Measurements from ENCODE around the gene CNNM1. TPM values are rescaled to one million over a fixed set of nuclear protein-coding genes. Genes with fewer than 3 reads are reported as not detected.

The CNNM1 gene
- 0.04 TPM for total RNA-seq
- polyA plus RNA-seq (ENCODE audit: insufficient read depth in 1 of 8, insufficient read length in 8 of 8, low replicate concordance in 1 of 8) = under 1 TPM in 5 of 8 donors, not detected in 3; 0.03 to 0.09 (median 0.06) TPM
- long read RNA-seq, donor 1 = 0 reads
- long read RNA-seq, donor 2 = 0 reads
- long read RNA-seq, donor 3 = 0 reads
- long read RNA-seq, donor 4 = 0 reads
- long read RNA-seq, donor 5 = 0 reads
- long read RNA-seq, donor 6 = 0 reads
- long read RNA-seq, donor 7 = 0 reads
- long read RNA-seq, donor 8 = 0 reads
- long read RNA-seq, donor 9 = 0 reads
- long read RNA-seq, donor 10 = 0 reads
- long read RNA-seq, donor 11 = 0 reads

DNA sequence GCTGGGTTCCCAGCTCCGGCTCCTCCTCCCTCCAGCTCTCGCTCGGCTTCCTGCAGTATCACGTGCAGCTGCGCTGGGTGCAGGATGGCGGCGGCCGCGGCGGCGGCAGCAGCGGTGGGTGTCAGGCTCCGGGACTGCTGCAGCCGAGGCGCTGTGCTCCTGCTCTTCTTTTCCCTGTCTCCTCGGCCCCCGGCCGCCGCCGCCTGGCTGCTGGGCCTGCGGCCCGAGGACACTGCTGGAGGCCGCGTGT lies at the start of gene CNNM1:
TSS of gene CNNM1 (plus strand) at position 53 of the 250 bp plus-strand sequence. CDS start at position 85, 32 bp downstream.
- H3K4me3 ChIP-seq (ENCODE audit: low read length) = peak within 1 kb of the TSS; percentile 22
- H3K27ac ChIP-seq (ENCODE audit: low read length) = no peak within 1 kb of the TSS
- no peaks in the 10 kb centered on the region for H3K36me3 ChIP-seq (ENCODE audit: control insufficient read depth, insufficient read depth, low read length)
- WGBS (ENCODE audit: insufficient coverage) = under 1% methylated on average over 24 of the region's 24 CpGs
- peaks cover 7% of the 10 kb centered on the region for H3K4me1 ChIP-seq (ENCODE audit: control insufficient read depth, insufficient read depth, low read length)
- H3K27me3 ChIP-seq (ENCODE audit: control insufficient read depth, insufficient read depth, low read length) = peaks cover 45% of the 10 kb centered on the region
- no peak for DNase-seq
- no peaks in the 10 kb centered on the region for H3K9me3 ChIP-seq (replicated peaks; ENCODE audit: control insufficient read depth, low read depth, low read length)

DNA sequence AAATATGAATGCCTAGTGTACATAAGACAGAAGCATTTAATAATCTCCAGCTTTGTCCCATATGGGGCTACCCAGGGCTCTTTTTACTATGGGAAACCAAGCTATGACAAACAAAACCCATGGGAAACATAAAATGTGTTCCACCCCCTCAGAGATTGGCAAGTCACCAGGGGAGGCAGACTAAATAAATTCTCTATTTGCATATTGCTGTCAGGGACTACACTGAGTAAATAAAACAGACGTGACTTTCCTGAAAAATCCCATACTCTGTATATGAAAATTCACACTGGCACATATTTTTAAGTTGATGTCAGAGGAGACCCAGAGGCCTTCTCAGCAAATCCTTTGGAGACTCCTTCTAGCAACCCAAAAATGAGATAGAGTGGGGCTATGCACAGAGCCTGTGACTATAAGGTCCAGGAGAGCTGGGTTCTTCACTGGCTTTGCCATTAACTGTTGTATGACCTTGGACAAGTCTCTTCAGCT lies 49.5 kb upstream of the CNNM1 start:
- no CpG with 5 or more reads among the region's 1 CpG for WGBS (ENCODE audit: insufficient coverage)
- Histone ChIP-seq H3K27ac (ENCODE audit: low read length) (peak overlapping the region; percentile 3), H3K36me3 (ENCODE audit: control insufficient read depth, insufficient read depth, low read length) (no peaks in the 10 kb centered on the region), H3K4me1 (ENCODE audit: control insufficient read depth, insufficient read depth, low read length) (no peaks in the 10 kb centered on the region), H3K9me3 (replicated peaks; ENCODE audit: control insufficient read depth, low read depth, low read length) (no peaks in the 10 kb centered on the region), H3K4me3 (ENCODE audit: low read length) (no peak overlapping the region), H3K27me3 (ENCODE audit: control insufficient read depth, insufficient read depth, low read length) (no peaks in the 10 kb centered on the region)
- DNase-seq = peak; percentile 55

DNA sequence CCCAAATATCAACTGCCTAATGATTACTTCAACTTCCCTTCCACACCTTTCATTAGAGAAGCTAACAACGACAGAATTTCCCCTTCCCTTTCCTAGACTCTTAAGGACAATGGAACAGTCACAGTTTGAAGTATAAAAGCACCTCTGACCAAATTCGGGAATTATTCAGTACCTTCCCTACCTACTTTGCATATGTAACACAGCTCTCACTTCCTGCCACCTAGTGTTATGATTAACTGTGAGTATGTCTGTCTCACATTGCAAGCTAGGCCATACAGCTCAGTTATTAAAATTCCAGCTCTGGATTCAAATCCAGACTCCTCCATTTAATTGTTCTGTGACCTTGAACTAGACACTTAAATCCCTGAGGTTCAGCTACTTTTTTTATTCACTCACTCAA lies 48.7 kb upstream of the CNNM1 start:
- no peak overlapping the region for H3K4me3 ChIP-seq (ENCODE audit: low read length)
- H3K36me3 ChIP-seq (ENCODE audit: control insufficient read depth, insufficient read depth, low read length) = no peaks in the 10 kb centered on the region
- 60% methylated on average over 1 of the region's 2 CpGs for WGBS (ENCODE audit: insufficient coverage)
- H3K27ac ChIP-seq (ENCODE audit: low read length) = no peak overlapping the region
- H3K27me3 ChIP-seq (ENCODE audit: control insufficient read depth, insufficient read depth, low read length) = no peaks in the 10 kb centered on the region
- H3K4me1 ChIP-seq (ENCODE audit: control insufficient read depth, insufficient read depth, low read length) = no peaks in the 10 kb centered on the region
- no peaks in the 10 kb centered on the region for H3K9me3 ChIP-seq (replicated peaks; ENCODE audit: control insufficient read depth, low read depth, low read length)
- DNase-seq = no peak

DNA sequence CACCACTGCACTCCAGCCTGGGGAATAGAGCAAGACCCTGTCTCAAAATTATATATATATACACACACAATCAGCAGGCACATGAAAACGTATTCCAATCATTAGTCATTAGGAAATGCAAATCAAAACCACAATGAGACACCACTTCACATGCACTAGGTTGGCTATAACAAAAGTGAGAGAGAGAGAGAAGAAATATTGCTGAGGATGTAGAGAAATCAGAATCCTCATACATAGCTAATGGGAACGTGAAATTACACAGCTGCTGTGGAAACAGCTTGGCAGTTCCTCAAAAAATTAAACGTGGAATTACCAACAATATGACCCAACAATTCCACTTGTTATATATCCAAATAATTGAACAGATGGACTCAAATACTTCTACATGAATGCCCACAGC lies 43.3 kb upstream of the CNNM1 start:
- whole genome bisulfite sequencing (ENCODE audit: insufficient coverage) = 20% methylated on average over 1 of the region's 3 CpGs

DNA sequence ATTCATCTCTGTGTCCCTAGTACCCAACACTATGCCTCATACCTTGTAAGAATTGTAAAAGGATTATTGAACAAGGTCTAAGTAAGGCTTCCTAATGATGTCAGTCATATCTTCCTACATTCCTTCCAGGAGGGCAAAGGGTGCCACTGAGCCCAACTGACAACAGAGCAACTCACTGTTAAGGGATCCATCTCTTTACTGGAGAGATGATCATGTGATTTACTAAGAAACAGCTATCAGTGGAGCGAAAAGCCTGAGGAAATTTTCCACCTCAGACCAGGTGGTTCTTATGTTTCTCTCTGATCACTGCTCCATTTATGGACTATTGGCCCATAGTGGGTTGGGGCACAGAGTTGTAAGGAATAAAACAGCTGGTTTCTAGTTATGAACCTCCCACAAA lies 38.9 kb upstream of the CNNM1 start:
- no peaks in the 10 kb centered on the region for H3K4me1 ChIP-seq (ENCODE audit: control insufficient read depth, insufficient read depth, low read length)
- no peak overlapping the region for H3K27ac ChIP-seq (ENCODE audit: low read length)
- H3K36me3 ChIP-seq (ENCODE audit: control insufficient read depth, insufficient read depth, low read length) = no peaks in the 10 kb centered on the region
- no peaks in the 10 kb centered on the region for H3K27me3 ChIP-seq (ENCODE audit: control insufficient read depth, insufficient read depth, low read length)
- no peaks in the 10 kb centered on the region for H3K9me3 ChIP-seq (replicated peaks; ENCODE audit: control insufficient read depth, low read depth, low read length)
- no CpG with 5 or more reads among the region's 1 CpG for WGBS (ENCODE audit: insufficient coverage)
- no peak for DNase-seq
- no peak overlapping the region for H3K4me3 ChIP-seq (ENCODE audit: low read length)

More for the DNA sequence above, 43.3 kb upstream of the CNNM1 start:
- Histone ChIP-seq H3K9me3 (replicated peaks; ENCODE audit: control insufficient read depth, low read depth, low read length) (no peaks in the 10 kb centered on the region), H3K27ac (ENCODE audit: low read length) (no peak overlapping the region), H3K36me3 (ENCODE audit: control insufficient read depth, insufficient read depth, low read length) (no peaks in the 10 kb centered on the region), H3K4me1 (ENCODE audit: control insufficient read depth, insufficient read depth, low read length) (no peaks in the 10 kb centered on the region), H3K27me3 (ENCODE audit: control insufficient read depth, insufficient read depth, low read length) (no peaks in the 10 kb centered on the region), H3K4me3 (ENCODE audit: low read length) (no peak overlapping the region)
- DNase-seq = no peak

DNA sequence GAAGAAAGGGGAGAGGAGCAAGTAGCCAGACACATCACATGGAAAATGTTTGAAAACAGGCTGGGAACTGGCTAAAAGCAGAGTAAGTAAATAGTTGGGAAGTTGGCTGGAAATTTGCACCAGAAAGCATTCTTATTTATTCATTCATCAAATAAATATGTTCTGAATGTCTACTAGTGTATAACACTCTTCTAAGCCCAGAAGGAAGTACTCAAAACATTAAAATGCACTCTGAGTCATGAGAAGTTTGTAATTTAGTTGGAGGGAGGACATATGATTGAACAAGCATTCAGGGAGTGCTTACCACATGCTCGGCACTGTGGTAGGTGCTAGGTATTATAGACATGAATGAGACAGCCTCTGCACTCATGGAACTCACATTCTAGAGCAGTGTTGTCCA lies 37.0 kb upstream of the CNNM1 start:
- no peaks in the 10 kb centered on the region for H3K4me1 ChIP-seq (ENCODE audit: control insufficient read depth, insufficient read depth, low read length)
- no CpG with 5 or more reads among the region's 1 CpG for WGBS (ENCODE audit: insufficient coverage)
- H3K27me3 ChIP-seq (ENCODE audit: control insufficient read depth, insufficient read depth, low read length) = no peaks in the 10 kb centered on the region
- no peak overlapping the region for H3K27ac ChIP-seq (ENCODE audit: low read length)
- DNase-seq = peak; percentile 83
- H3K9me3 ChIP-seq (replicated peaks; ENCODE audit: control insufficient read depth, low read depth, low read length) = no peaks in the 10 kb centered on the region
- H3K36me3 ChIP-seq (ENCODE audit: control insufficient read depth, insufficient read depth, low read length) = no peaks in the 10 kb centered on the region
- H3K4me3 ChIP-seq (ENCODE audit: low read length) = no peak overlapping the region

DNA sequence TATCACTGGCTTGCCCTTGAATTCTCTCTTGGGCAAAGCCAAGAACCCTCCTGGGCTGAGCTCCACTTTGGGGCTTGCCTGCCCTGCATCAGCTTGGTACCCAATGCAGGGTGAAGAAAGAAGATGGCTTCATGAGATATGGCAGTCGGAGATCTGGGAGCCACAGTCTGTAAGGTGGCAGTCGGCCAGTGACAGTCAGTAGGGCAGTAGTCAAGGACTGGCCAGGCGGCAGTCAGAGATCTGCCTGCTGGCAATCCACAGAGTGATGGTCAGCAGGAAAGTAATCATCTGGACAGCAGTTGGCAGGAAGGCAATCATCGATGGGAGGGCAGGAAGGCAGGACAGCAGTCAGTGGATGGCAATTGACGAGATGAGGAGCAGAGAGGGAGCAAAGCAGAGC lies 32.6 kb upstream of the CNNM1 start:
- no peak for DNase-seq
- H3K9me3 ChIP-seq (replicated peaks; ENCODE audit: control insufficient read depth, low read depth, low read length) = no peaks in the 10 kb centered on the region
- 69% methylated on average over 4 of the region's 5 CpGs for WGBS (ENCODE audit: insufficient coverage)
- no peaks in the 10 kb centered on the region for H3K36me3 ChIP-seq (ENCODE audit: control insufficient read depth, insufficient read depth, low read length)
- no peak overlapping the region for H3K27ac ChIP-seq (ENCODE audit: low read length)
- no peak overlapping the region for H3K4me3 ChIP-seq (ENCODE audit: low read length)
- no peaks in the 10 kb centered on the region for H3K27me3 ChIP-seq (ENCODE audit: control insufficient read depth, insufficient read depth, low read length)
- no peaks in the 10 kb centered on the region for H3K4me1 ChIP-seq (ENCODE audit: control insufficient read depth, insufficient read depth, low read length)

DNA sequence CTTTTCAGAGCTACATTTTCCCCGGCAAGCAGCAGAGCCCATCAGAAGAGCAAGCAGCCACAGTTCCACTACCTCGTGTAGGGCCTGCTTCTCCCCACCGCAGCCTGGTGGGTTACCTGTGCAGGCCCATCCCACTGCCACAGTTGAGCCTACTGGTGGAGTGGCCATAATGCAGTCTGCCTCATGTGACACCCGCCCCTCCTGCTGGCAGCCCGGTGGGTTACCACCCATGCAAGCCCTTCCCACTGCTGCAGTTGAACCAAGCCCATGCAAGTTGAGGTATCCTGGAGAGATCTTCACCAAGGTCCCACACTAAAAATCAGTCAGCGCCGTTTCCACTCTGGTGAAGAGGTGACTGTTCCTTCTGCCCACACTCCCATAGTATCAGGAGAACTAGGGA lies 32.1 kb upstream of the CNNM1 start:
- Histone ChIP-seq H3K36me3 (ENCODE audit: control insufficient read depth, insufficient read depth, low read length) (no peaks in the 10 kb centered on the region), H3K4me1 (ENCODE audit: control insufficient read depth, insufficient read depth, low read length) (no peaks in the 10 kb centered on the region)
- WGBS (ENCODE audit: insufficient coverage) = 86% methylated on average over 5 of the region's 7 CpGs

DNA sequence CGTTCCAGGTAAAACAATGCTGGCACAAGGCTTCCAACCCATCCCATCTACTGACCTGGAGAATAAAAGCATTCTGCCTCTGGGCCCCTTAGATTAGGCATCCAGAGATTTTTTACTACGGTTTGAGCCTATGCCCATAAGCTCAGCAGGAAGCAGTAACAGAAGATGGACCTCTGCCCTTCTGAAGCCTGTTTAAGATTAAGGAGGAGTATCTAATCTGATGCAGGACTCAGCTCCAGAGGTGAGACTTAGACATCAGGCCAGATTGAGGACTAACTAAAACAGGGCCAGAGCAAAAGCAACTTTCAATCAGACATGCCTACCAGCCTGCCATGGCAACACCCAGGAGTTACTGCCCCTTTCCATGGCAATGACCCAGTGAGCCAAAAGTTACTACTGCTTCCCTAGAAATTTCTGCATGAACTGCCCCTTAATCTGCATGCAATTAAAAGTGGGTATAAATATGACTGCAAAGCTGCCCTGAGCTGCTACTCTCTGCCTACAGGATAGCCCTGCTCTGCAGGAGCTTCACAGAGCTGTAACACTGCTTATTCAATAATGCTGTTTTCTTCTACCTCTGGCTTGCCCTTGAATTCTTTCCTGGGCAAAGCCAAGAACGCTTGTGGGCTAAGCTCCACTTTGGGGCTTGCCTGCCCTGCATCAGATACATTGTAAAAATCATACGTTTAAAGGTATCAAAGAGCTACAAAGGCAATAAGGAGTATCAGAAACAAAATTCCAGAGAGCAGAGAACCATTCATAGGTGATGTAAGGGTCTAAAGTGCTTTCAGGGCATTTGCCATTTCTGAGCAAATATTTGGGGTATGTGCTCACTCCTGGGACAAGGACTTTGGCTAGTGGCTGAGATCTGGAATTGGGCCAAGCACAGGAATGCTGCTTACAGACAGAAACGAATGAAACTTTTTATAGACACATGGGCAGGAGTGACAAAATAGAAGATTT lies 25.0 kb upstream of the CNNM1 start:
- Histone ChIP-seq H3K4me1 (ENCODE audit: control insufficient read depth, insufficient read depth, low read length) (no peaks in the 10 kb centered on the region), H3K9me3 (replicated peaks; ENCODE audit: control insufficient read depth, low read depth, low read length) (peaks cover 4% of the 10 kb centered on the region), H3K27ac (ENCODE audit: low read length) (no peak overlapping the region), H3K4me3 (ENCODE audit: low read length) (no peak overlapping the region), H3K36me3 (ENCODE audit: control insufficient read depth, insufficient read depth, low read length) (no peaks in the 10 kb centered on the region), H3K27me3 (ENCODE audit: control insufficient read depth, insufficient read depth, low read length) (no peaks in the 10 kb centered on the region)
- 50% methylated on average over 1 of the region's 5 CpGs for WGBS (ENCODE audit: insufficient coverage)
- DNase-seq = no peak

More for the DNA sequence above, 32.1 kb upstream of the CNNM1 start:
- DNase-seq = no peak
- Histone ChIP-seq H3K4me3 (ENCODE audit: low read length) (no peak overlapping the region), H3K27ac (ENCODE audit: low read length) (no peak overlapping the region), H3K27me3 (ENCODE audit: control insufficient read depth, insufficient read depth, low read length) (no peaks in the 10 kb centered on the region), H3K9me3 (replicated peaks; ENCODE audit: control insufficient read depth, low read depth, low read length) (no peaks in the 10 kb centered on the region)

DNA sequence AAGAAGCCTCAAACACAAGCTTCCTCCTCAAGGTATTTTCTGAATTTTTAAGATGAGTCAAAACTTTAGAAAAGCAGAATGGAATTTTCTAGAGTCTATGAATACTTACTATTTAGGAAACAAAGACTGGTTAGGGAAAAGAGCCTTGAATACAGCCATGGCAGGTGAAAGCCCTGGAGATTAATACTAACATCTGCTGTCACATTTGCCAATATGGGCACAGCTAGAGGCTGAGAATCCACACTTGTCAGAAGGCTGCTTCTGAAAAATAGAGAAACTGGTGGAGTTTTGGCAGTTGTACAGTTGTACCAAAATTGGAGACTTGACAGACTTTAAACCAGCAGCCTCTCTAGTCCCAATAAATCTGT lies 24.3 kb upstream of the CNNM1 start:
- no peak for DNase-seq
- Histone ChIP-seq H3K4me3 (ENCODE audit: low read length) (no peak overlapping the region), H3K9me3 (replicated peaks; ENCODE audit: control insufficient read depth, low read depth, low read length) (peaks cover 4% of the 10 kb centered on the region), H3K27me3 (ENCODE audit: control insufficient read depth, insufficient read depth, low read length) (no peaks in the 10 kb centered on the region), H3K27ac (ENCODE audit: low read length) (no peak overlapping the region), H3K4me1 (ENCODE audit: control insufficient read depth, insufficient read depth, low read length) (no peaks in the 10 kb centered on the region), H3K36me3 (ENCODE audit: control insufficient read depth, insufficient read depth, low read length) (no peaks in the 10 kb centered on the region)
